H1 (cell line): ENCODE data around the gene TM4SF1. TPM values are rescaled to one million over a fixed set of nuclear protein-coding genes. Genes with fewer than 3 reads are reported as not detected.

Experiments
- TEAD4 ChIP-seq: IDR thresholded peaks from 2 replicates; pipeline ENCODE4 v1.6.1; 2012; ENCODE audit warnings: low read depth, low read length, inconsistent platforms, mixed read lengths
- polyA plus RNA-seq, 7 experiments: library from polyadenylated mRNA; depleted of rRNA in 3 of 7; stranded (reverse) in 5 of 7; unstranded in 2 of 7; fragments of >200 nt in 5 of 7; fragments of 200-250 nt in 2 of 7; gene quantifications; 1 replicate in 5 of 7; 2 replicates in 1 of 7; 4 replicates in 1 of 7; pipeline versions ENCODE4 v1.2.1 to v1.2.3, GENCODE V29; 2011 to 2013; ENCODE audit warnings: missing spikeins in 2 of 7, mixed read lengths in 2 of 7
- total RNA-seq: library from RNA; stranded (reverse); fragmentation: NEBNext Ultra II Directional; extraction: Animal tissue kit (Norgen Biotek cat#: 25700); gene quantifications from 2 replicates; pipeline ENCODE4 v1.2.1, GENCODE V29; 2021

Gene TM4SF1
- total and polyA plus RNA-seq, 2 of the 8 experiments (the other 6 are each of a cell fraction or from before 2014, with no cell fraction given), result 0.26 to 1.3 TPM

DNA sequence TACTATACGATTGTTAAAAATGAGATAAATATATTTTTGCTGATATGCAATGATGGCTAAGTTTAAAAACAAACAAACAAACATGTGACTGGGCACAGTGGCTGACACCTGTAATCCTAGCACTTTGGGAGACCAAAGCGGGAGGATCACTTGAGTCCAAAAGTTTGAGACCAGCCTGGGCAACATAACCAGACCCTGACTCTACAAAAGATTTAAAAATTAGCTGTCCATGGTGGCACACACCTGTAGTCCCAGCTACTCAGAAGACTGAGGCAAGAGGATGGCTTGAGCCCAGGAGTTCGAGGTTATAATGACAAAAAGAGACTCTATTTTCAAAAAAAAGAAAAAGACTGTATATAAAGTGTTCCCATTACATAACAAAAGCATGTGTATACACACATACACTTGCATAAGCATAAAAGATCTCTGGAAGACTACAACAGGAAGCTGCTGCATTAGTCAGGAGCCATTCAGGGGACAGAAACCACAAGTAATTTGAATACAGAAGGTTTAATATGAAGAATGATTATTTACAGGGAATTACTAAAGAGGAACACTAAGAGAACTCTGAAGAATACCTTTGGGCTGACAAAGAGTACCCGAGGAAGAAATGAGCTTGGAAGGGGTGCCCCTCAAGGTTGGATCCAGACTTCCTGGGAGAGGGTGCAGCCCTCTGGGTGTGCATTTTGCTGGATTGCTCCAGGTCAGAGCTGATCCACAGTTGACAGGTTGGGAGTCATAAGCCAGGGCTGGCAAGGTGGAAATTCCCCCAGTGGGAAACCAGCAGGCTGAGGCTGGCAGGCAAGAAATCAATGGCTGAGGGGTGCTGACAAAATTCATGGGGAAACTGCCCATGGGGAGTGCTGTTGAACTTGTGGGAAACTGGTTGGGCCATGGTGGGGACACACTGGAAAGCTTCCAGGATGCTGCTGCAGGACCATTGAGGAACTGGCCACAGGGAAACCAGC is 34.8 kb downstream of the TM4SF1 start (continued):
- no peak for TF ChIP-seq TEAD4
- TF ChIP-seq, all 59 proteins: peak for 0
